HepG2 (cell line): ENCODE results near the gene KRT14. TPM values are rescaled to one million over a fixed set of nuclear protein-coding genes. Genes with fewer than 3 reads are reported as not detected.
A peak's percentile ranks its signal among the peaks of the same experiment; 100 is the strongest.

Experiments
- CREB1 ChIP-seq, 2 experiments: fragments of 450-650 bp in 1 of 2; IDR thresholded peaks; 2 replicates each; pipeline ENCODE4 v1.6.1; 2016 to 2017; ENCODE audit warnings: control low read depth in 1 of 2, mild to moderate bottlenecking in 1 of 2, missing compliant biosample characterization in 1 of 2, missing genetic modification characterization in 1 of 2
- E2F1 ChIP-seq: sonication (generic); formaldehyde crosslinking; IDR thresholded peaks from 2 replicates; pipeline ENCODE4 v1.5.0; 2020; ENCODE audit warnings: missing genetic modification reagents
- GTF3A ChIP-seq: sonication (generic); formaldehyde crosslinking; conservative IDR thresholded peaks from 2 replicates; pipeline ENCODE4 v1.4.0; 2020; ENCODE audit warnings: mild to moderate bottlenecking, missing genetic modification reagents
- HBP1 ChIP-seq: IDR thresholded peaks from 2 replicates; pipeline ENCODE4 v1.6.1; 2016; ENCODE audit warnings: low read depth, control low read depth
- JUND ChIP-seq: sonication (generic); formaldehyde crosslinking; IDR thresholded peaks from 2 replicates; pipeline ENCODE4 v1.8.0; 2022; ENCODE audit warnings: mild to moderate bottlenecking, missing genetic modification reagents
- KDM5B ChIP-seq: sonication (generic); formaldehyde crosslinking; IDR thresholded peaks from 2 replicates; pipeline ENCODE4 v1.4.0; 2020; ENCODE audit warnings: missing genetic modification reagents, mild to moderate bottlenecking, borderline replicate concordance
- NFKBIZ ChIP-seq: IDR thresholded peaks from 2 replicates; pipeline ENCODE4 v1.6.1; 2018; ENCODE audit warnings: missing genetic modification reagents, missing compliant biosample characterization
- PAF1 ChIP-seq: IDR thresholded peaks from 2 replicates; pipeline ENCODE4 v1.6.1; 2016; ENCODE audit warnings: missing genetic modification reagents, missing compliant biosample characterization
- PHB2 ChIP-seq: fragments of 450-650 bp; IDR thresholded peaks from 2 replicates; pipeline ENCODE4 v1.6.1; 2018; ENCODE audit not compliant: partially characterized antibody
- RFXANK ChIP-seq: IDR thresholded peaks from 2 replicates; pipeline ENCODE4 v1.6.1; 2016
- ZBTB2 ChIP-seq: sonication (generic); formaldehyde crosslinking; IDR thresholded peaks from 2 replicates; pipeline ENCODE4 v1.8.0; 2022; ENCODE audit warnings: low read depth, missing genetic modification reagents
- ZBTB44 ChIP-seq: sonication (generic); formaldehyde crosslinking; IDR thresholded peaks from 2 replicates; pipeline ENCODE4 v1.4.0; 2020; ENCODE audit warnings: missing genetic modification reagents
- ZFX ChIP-seq: sonication (generic); formaldehyde crosslinking; IDR thresholded peaks from 2 replicates; pipeline ENCODE4 v1.4.0; 2020; ENCODE audit warnings: mild to moderate bottlenecking, low read depth, missing genetic modification reagents, moderate library complexity
- ZFY ChIP-seq: sonication (generic); formaldehyde crosslinking; IDR thresholded peaks from 2 replicates; pipeline ENCODE4 v1.4.0; 2020; ENCODE audit warnings: missing genetic modification reagents
- ZNF335 ChIP-seq: sonication (generic); formaldehyde crosslinking; IDR thresholded peaks from 2 replicates; pipeline ENCODE4 v1.4.0; 2020; ENCODE audit warnings: missing genetic modification reagents
- ZNF556 ChIP-seq: sonication (generic); formaldehyde crosslinking; IDR thresholded peaks from 2 replicates; pipeline ENCODE4 v1.4.0; 2020; ENCODE audit warnings: mild to moderate bottlenecking, missing genetic modification reagents, borderline replicate concordance
- ZNF574 ChIP-seq: sonication (generic); formaldehyde crosslinking; IDR thresholded peaks from 2 replicates; pipeline ENCODE4 v1.4.0; 2020; ENCODE audit warnings: missing genetic modification reagents
- ZNF761 ChIP-seq: sonication (generic); formaldehyde crosslinking; conservative IDR thresholded peaks from 2 replicates; pipeline ENCODE4 v1.4.0; 2020; ENCODE audit warnings: mild to moderate bottlenecking, missing genetic modification reagents
- ZNF800 ChIP-seq: sonication (generic); formaldehyde crosslinking; IDR thresholded peaks from 2 replicates; pipeline ENCODE4 v1.4.0; 2020; ENCODE audit warnings: missing genetic modification reagents
- ZNF839 ChIP-seq: sonication (generic); formaldehyde crosslinking; IDR thresholded peaks from 2 replicates; pipeline ENCODE4 v1.4.0; 2020; ENCODE audit warnings: missing genetic modification reagents, mild to moderate bottlenecking, borderline replicate concordance
- ZSCAN21 ChIP-seq: sonication (generic); formaldehyde crosslinking; IDR thresholded peaks from 2 replicates; pipeline ENCODE4 v1.8.0; 2022; ENCODE audit warnings: mild to moderate bottlenecking, missing genetic modification reagents, moderate library complexity, borderline replicate concordance
- polyA plus RNA-seq, 8 experiments: library from polyadenylated mRNA; depleted of rRNA in 3 of 8; stranded (reverse) in 7 of 8; unstranded in 1 of 8; fragments of >200 nt; fragmentation: Illumina TruSeq in 4 of 8; extraction: Trizol in 4 of 8; gene quantifications; 2 replicates each; pipeline versions ENCODE4 v1.2.1 to v1.2.3, GENCODE V29; 2011 to 2016; ENCODE audit warnings: low read depth in 4 of 8, missing spikeins in 1 of 8, mixed read lengths in 1 of 8; ENCODE audit not compliant: insufficient read depth in 1 of 8
- total RNA-seq, 5 experiments: library from RNA; depleted of rRNA; stranded (reverse); fragments of >200 nt; fragmentation: Illumina TruSeq; extraction: Trizol; gene quantifications; 2 replicates each; pipeline ENCODE4 v1.2.3, GENCODE V29; 2016; ENCODE audit warnings: low read depth in 1 of 5

The KRT14 gene
- total and polyA plus RNA-seq, 2 of the 13 experiments (the other 11 are each of a cell fraction or from before 2014, with no cell fraction given): 0.09 TPM; not detected in 1

- TF ChIP-seq ZNF800 (CRISPR knock-in tag): no peak
- no peak for TF ChIP-seq GTF3A (CRISPR knock-in tag)
- no peak for TF ChIP-seq ZNF574 (CRISPR knock-in tag)
- no peak for TF ChIP-seq ZNF556
- no peak for TF ChIP-seq KDM5B (CRISPR knock-in tag)
- no peak for TF ChIP-seq PAF1 (CRISPR knock-in tag)
- peak; percentile 74 for TF ChIP-seq ZFX (CRISPR knock-in tag)
- no peak for TF ChIP-seq E2F1 (CRISPR knock-in tag)
- no peak for TF ChIP-seq ZBTB2
- TF ChIP-seq PHB2: no peak
- no peak for TF ChIP-seq ZNF761 (CRISPR knock-in tag)
- no peak for TF ChIP-seq ZSCAN21 (CRISPR knock-in tag)
- TF ChIP-seq ZNF335 (CRISPR knock-in tag): no peak
- no peak for TF ChIP-seq NFKBIZ (CRISPR knock-in tag)
- no peak for TF ChIP-seq JUND (CRISPR knock-in tag)
- TF ChIP-seq HBP1 (CRISPR knock-in tag): no peak
- no peak for TF ChIP-seq ZFY (CRISPR knock-in tag)
- TF ChIP-seq ZBTB44: no peak
- TF ChIP-seq ZNF839: no peak
- no peak for TF ChIP-seq CREB1 (IDR thresholded peaks at IDR 0.05)
- no peak for TF ChIP-seq CREB1 (CRISPR knock-in tag; IDR thresholded peaks at IDR 0.05)
- TF ChIP-seq RFXANK (CRISPR knock-in tag): no peak
Observed at GRCh38 chr17:41544491-41544892, 42.2 kb downstream of the KRT14 start (continued).
